Frontal cortex (tissue), 4 donors: ENCODE measurements around the gene GYPB. TPM values are rescaled to one million over a fixed set of nuclear protein-coding genes. Genes with fewer than 3 reads are reported as not detected.
"Not testable (repeated sequence)": the region's sequence is repeated elsewhere in the genome, so short reads cannot be mapped to it uniquely, and the experiment has no call there.

Experiments used
- DNase-seq, 2 donors: peaks; one replicate each; pipeline ENCODE4 v3.0.0; 2012; ENCODE audit warnings: low spot score in 2 of 2
- FAIRE-seq: peaks from 2 replicates; lab custom pipeline; 2012; peaks lifted over from hg19 to GRCh38; lab: Jason Lieb, UNC
- total RNA-seq: library from RNA; depleted of rRNA; stranded (reverse); fragments of >200 nt; gene quantifications from one replicate; pipeline ENCODE4 v1.2.3, GENCODE V29; 2014
- donor health status: control.
- donor health status: control.
- donor health status: control.

Gene GYPB
- total RNA-seq, 1 donor from 2014 or later, result 7.7 TPM

GRCh38 chr4:143951458-143951972 lies 67.7 kb downstream of the GYPB start:
- FAIRE-seq, DNase-seq: not testable (repeated sequence)

- DNase-seq, FAIRE-seq: not testable (repeated sequence)
Observed at GRCh38 chr4:143950967-143951366, 68.2 kb downstream of the GYPB start.

DNA sequence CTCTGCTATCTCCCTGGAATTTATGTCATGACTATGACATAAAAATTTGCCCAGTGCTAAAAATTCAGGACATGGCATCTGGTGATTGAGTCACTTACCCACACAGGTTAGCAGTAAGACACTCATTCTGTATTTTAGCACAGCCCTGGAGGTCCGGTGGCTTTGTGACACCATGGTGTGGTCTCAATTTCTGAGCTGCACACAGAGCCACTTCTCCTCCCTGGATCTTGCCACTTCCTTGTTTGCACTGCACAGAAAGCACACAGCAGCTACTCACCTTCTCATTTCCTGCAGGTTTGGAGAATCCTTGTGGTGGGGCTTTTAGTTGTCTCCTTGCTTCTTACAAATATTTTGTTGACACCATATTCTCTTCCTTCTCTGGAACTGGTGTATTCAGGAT lies 69.0 kb downstream of the GYPB start:
- not testable (repeated sequence) for FAIRE-seq, DNase-seq

- not testable (repeated sequence) for FAIRE-seq, DNase-seq
Observed at GRCh38 chr4:143947493-143947892, 71.7 kb downstream of the GYPB start.

Other genes with a start within 250 kb of the GYPB start
- 1.2 TPM for gene GYPE, start 113.8 kb downstream of the GYPB start, total RNA-seq
- 3.7 TPM for gene GYPA, start 121.3 kb upstream of the GYPB start, total RNA-seq